ENCODE measurements around the gene SRC. TPM values are rescaled to one million over a fixed set of nuclear protein-coding genes. Genes with fewer than 3 reads are reported as not detected.

The SRC gene
- total and polyA plus RNA-seq, 2 of the 8 experiments (the other 6 are each of a cell fraction or from before 2014, with no cell fraction given): 27.6 to 28.8 TPM

GRCh38 chr20:37419307-37419706 lies 73.4 kb downstream of the SRC start:
- Histone ChIP-seq H3K9me3 (ENCODE audit: insufficient read depth in 2 of 2, low read depth in 1 of 2, low read length in 1 of 2) (no peaks in the 10 kb centered on the region), H4K91ac (replicated peaks; ENCODE audit: insufficient read length, low read length) (peak overlapping the region; percentile 52), H3K36me3 (ENCODE audit: control insufficient read depth in 2 of 4, insufficient read depth in 4 of 4, low read length in 3 of 4) (no peaks in the 10 kb centered on the region; a peak in 1 of 8 replicates), H3K4me3 (ENCODE audit: extremely low read depth in 1 of 4, insufficient read depth in 2 of 4, low read depth in 3 of 4, low read length in 4 of 4) (no peak overlapping the region), H3K79me1 (ENCODE audit: low read depth, low read length) (peaks cover 3% of the 10 kb centered on the region), H3K27ac (ENCODE audit: low read depth, low read length) (no peak overlapping the region), H4K8ac (ENCODE audit: extremely low read depth, insufficient read depth, low read length) (no peak overlapping the region; the same call in 1 of the 2 replicates), H3K4me2 (ENCODE audit: insufficient read depth in 1 of 2, low read depth in 2 of 2, low read length in 2 of 2) (no peak overlapping the region), H3K56ac (replicated peaks; ENCODE audit: insufficient read length, low read depth, low read length) (no peak overlapping the region), H3K18ac (ENCODE audit: extremely low read depth, low read length) (no peak overlapping the region), H2AFZ (ENCODE audit: low read length) (no peak overlapping the region), H3K4me1 (replicated peaks in 1 of 4; ENCODE audit: control insufficient read depth in 3 of 4, insufficient read depth in 4 of 4, low read length in 3 of 4) (peaks cover 0 to 49% (median 23%) of the 10 kb centered on the region in 4 experiments; a peak in 6 of 7 replicates), H3K4ac (replicated peaks; ENCODE audit: insufficient read length, low read depth, low read length) (peak overlapping the region; percentile 61), H2BK120ac (replicated peaks; ENCODE audit: low read depth, low read length) (no peak overlapping the region), H2BK20ac (ENCODE audit: low read length) (peak overlapping the region; percentile 28), H2AK5ac (ENCODE audit: low read depth, low read length) (peak overlapping the region; percentile 99), H3K14ac (ENCODE audit: insufficient read length) (no peak overlapping the region), H3K9ac (replicated peaks in 1 of 4; ENCODE audit: extremely low read depth in 1 of 4, low read depth in 3 of 4, low read length in 3 of 4) (no peak overlapping the region), H2BK15ac (ENCODE audit: low read length) (peak overlapping the region; percentile 94), H3K27me3 (replicated peaks in 1 of 4; ENCODE audit: control insufficient read depth in 3 of 4, extremely low read depth in 1 of 4, insufficient read depth in 3 of 4, low read length in 3 of 4) (peaks cover 0 to 15% (median 10%) of the 10 kb centered on the region in 4 experiments; a peak in 3 of 7 replicates), H4K20me1 (replicated peaks in 1 of 2; ENCODE audit: control insufficient read depth in 1 of 2, insufficient read depth in 2 of 2, low read length in 2 of 2) (no peaks in the 10 kb centered on the region), H2BK5ac (ENCODE audit: low read depth, low read length) (0 out of 2 replicates have a peak overlapping the region, but pooled peaks have one; percentile 6), H3K23me2 (ENCODE audit: low read depth, low read length) (peaks cover 7% of the 10 kb centered on the region; the same call in 1 of the 2 replicates), H2BK12ac (ENCODE audit: low read depth, low read length) (peak overlapping the region; percentile 52; the same call in 1 of the 2 replicates), H3K79me2 (ENCODE audit: control insufficient read depth in 1 of 2, insufficient read depth in 2 of 2, low read length in 2 of 2) (no peaks in the 10 kb centered on the region), H4K5ac (ENCODE audit: insufficient read length, low read depth, low read length) (no peak overlapping the region), H3K23ac (ENCODE audit: insufficient read length) (no peak overlapping the region)
- FAIRE-seq (no peak), DNase-seq (ENCODE audit: low read depth in 1 of 2, low spot score in 2 of 2) (no peak)
- 81% methylated on average over 3 of the region's 3 CpGs; no CpG with 5 or more reads in 1 of the 2 experiments for whole genome bisulfite sequencing, 2 experiments (ENCODE audit: extremely low coverage in 1 of 2, insufficient coverage in 1 of 2, insufficient read length in 1 of 2, insufficient replicate concordance in 2 of 2, low coverage in 1 of 2, low lambda C conversion rate in 2 of 2, missing lambda C conversion rate in 1 of 2)
- CTCF ChIA-PET (ENCODE audit: partially characterized antibody): interaction anchor here (0.6 kb wide), 1 partner anchor 19 kb away, joined by 3 read pairs; no protein-coding TSS in a partner anchor
- POLR2A ChIA-PET (ENCODE audit: partially characterized antibody): no interaction called here
- TF ChIP-seq BRCA1 (IDR thresholded peaks at IDR 0.05; ENCODE audit: low read depth, low read length) (no peak), TCF12 (IDR thresholded peaks at IDR 0.05; ENCODE audit: low read depth, low read length) (no peak), CHD2 (IDR thresholded peaks at IDR 0.05; ENCODE audit: low read length) (no peak), E2F6 (IDR thresholded peaks at IDR 0.05) (no peak), TAF7 (optimal IDR thresholded peaks at IDR 0.05; ENCODE audit: borderline replicate concordance, low read depth, low read length) (no peak), JUN (IDR thresholded peaks at IDR 0.05; ENCODE audit: low read depth, low read length) (no peak), GABPA (IDR thresholded peaks at IDR 0.05; ENCODE audit: borderline replicate concordance, insufficient read depth, low read length) (no peak), KDM1A (IDR thresholded peaks at IDR 0.05; ENCODE audit: borderline replicate concordance, low read length) (no peak), CEBPB (IDR thresholded peaks at IDR 0.05; ENCODE audit: low read depth, low read length) (no peak), RXRA (IDR thresholded peaks at IDR 0.05; ENCODE audit: insufficient read depth, low read depth, low read length) (no peak), RBBP5 (IDR thresholded peaks at IDR 0.05; ENCODE audit: borderline replicate concordance, low read depth, low read length) (no peak), CBX8 (IDR thresholded peaks at IDR 0.05; ENCODE audit: borderline replicate concordance, low read depth, low read length) (no peak), NRF1 (IDR thresholded peaks at IDR 0.05; ENCODE audit: low read depth, low read length) (no peak), HDAC6 (IDR thresholded peaks at IDR 0.05; ENCODE audit: low read depth, low read length) (no peak)

Measured in H1 (cell line).